GM23338 (cell line): ENCODE measurements around the gene MEIOB. TPM values are rescaled to one million over a fixed set of nuclear protein-coding genes. Genes with fewer than 3 reads are reported as not detected.

Source experiments
- ATAC-seq: fragments of 200-7000 bp; cut with Tn5 transposase; 3 replicates; pipeline ENCODE4 v1.9.1; 2020
- DNase-seq: peaks from one replicate; pipeline ENCODE4 v3.0.0-alpha.2; 2015; ENCODE audit warnings: low spot score
- H2AFZ ChIP-seq: fragments of 200-600 bp; sonication (generic); 2 replicates; pipeline ENCODE4 v1.8.0; 2016; ENCODE audit warnings: antibody characterized with exemption, mild to moderate bottlenecking, moderate library complexity
- H3F3A ChIP-seq: fragments of 200-600 bp; sonication (generic); replicated peaks from 2 replicates; pipeline ENCODE4 v1.8.0; 2017; ENCODE audit warnings: antibody characterized with exemption, mixed run types, low read depth
- H3K27ac ChIP-seq: fragments of 200-600 bp; sonication (generic); 2 replicates; pipeline ENCODE4 v1.6.1; 2016; ENCODE audit warnings: low read depth
- H3K27me3 ChIP-seq: fragments of 200-600 bp; sonication (generic); 2 replicates; pipeline ENCODE4 v1.8.0; 2016; ENCODE audit warnings: mild to moderate bottlenecking, mixed run types, moderate library complexity; ENCODE audit not compliant: insufficient read depth
- H3K36me3 ChIP-seq: fragments of 200-600 bp; sonication (generic); 2 replicates; pipeline ENCODE4 v1.8.0; 2016; ENCODE audit warnings: mild to moderate bottlenecking; ENCODE audit not compliant: insufficient read depth
- H3K4me1 ChIP-seq: fragments of 200-600 bp; sonication (generic); 2 replicates; pipeline ENCODE4 v1.8.0; 2016; ENCODE audit warnings: mild to moderate bottlenecking, moderate library complexity; ENCODE audit not compliant: insufficient read depth
- H3K4me2 ChIP-seq: fragments of 200-600 bp; sonication (generic); 2 replicates; pipeline ENCODE4 v1.7.1; 2017; ENCODE audit warnings: mixed run types
- H3K4me3 ChIP-seq: fragments of 200-600 bp; sonication (generic); 2 replicates; pipeline ENCODE4 v1.6.1; 2016; ENCODE audit warnings: mixed run types
- H3K79me2 ChIP-seq: fragments of 200-600 bp; sonication (generic); replicated peaks from 2 replicates; pipeline ENCODE4 v1.8.0; 2017; ENCODE audit warnings: mild to moderate bottlenecking; ENCODE audit not compliant: insufficient read depth
- H3K9me2 ChIP-seq: fragments of 200-600 bp; sonication (generic); 2 replicates; pipeline ENCODE4 v1.8.0; 2017; ENCODE audit not compliant: insufficient read depth
- H4K20me1 ChIP-seq: fragments of 200-600 bp; sonication (generic); replicated peaks from 2 replicates; pipeline ENCODE4 v1.8.0; 2017; ENCODE audit warnings: mild to moderate bottlenecking; ENCODE audit not compliant: insufficient read depth
- H3K27ac Mint-ChIP-seq: 2 replicates; pipeline ENCODE4 v1.8.0; 2020; ENCODE audit warnings: inconsistent platforms, mild to moderate bottlenecking, moderate library complexity, mixed read lengths
- H3K27me3 Mint-ChIP-seq: 3 replicates; pipeline ENCODE4 v1.8.0; 2022; ENCODE audit warnings: low read depth, mild to moderate bottlenecking, moderate library complexity, mixed read lengths, inconsistent platforms; ENCODE audit not compliant: insufficient read depth, poor library complexity
- H3K36me3 Mint-ChIP-seq: 3 replicates; pipeline ENCODE4 v1.8.0; 2021; ENCODE audit warnings: low read depth, mild to moderate bottlenecking, inconsistent platforms, moderate library complexity, mixed read lengths
- H3K4me1 Mint-ChIP-seq: 3 replicates; pipeline ENCODE4 v1.8.0; 2020; ENCODE audit warnings: mild to moderate bottlenecking, inconsistent platforms, mixed read lengths
- H3K4me3 Mint-ChIP-seq: 3 replicates; pipeline ENCODE4 v1.8.0; 2021; ENCODE audit warnings: moderate library complexity, mild to moderate bottlenecking, inconsistent platforms, mixed read lengths
- H3K9me3 Mint-ChIP-seq: 3 replicates; pipeline ENCODE4 v1.8.0; 2020; ENCODE audit warnings: moderate library complexity, mild to moderate bottlenecking, inconsistent platforms, mixed read lengths
- CTCF ChIP-seq, 2 experiments: fragments of 200-600 bp in 1 of 2; sonication (generic) in 1 of 2; conservative IDR thresholded peaks; 2 replicates each; pipeline versions ENCODE4 v1.5.1 to v1.6.1; 2016 to 2017; ENCODE audit warnings: antibody characterized with exemption in 2 of 2, low read depth in 2 of 2, mild to moderate bottlenecking in 2 of 2, moderate library complexity in 1 of 2
- ETS1 ChIP-seq: IDR thresholded peaks from 2 replicates; pipeline ENCODE4 v1.6.1; 2016; ENCODE audit warnings: antibody characterized with exemption
- NANOG ChIP-seq: IDR thresholded peaks from 2 replicates; pipeline ENCODE4 v1.6.1; 2016; ENCODE audit warnings: antibody characterized with exemption, borderline replicate concordance
- POLR2AphosphoS5 ChIP-seq: IDR thresholded peaks from 2 replicates; pipeline ENCODE4 v1.6.1; 2016; ENCODE audit warnings: antibody characterized with exemption, low read depth
- REST ChIP-seq: IDR thresholded peaks from one replicate; pipeline ENCODE4 v1.6.1; 2018; ENCODE audit warnings: antibody characterized with exemption; ENCODE audit not compliant: unreplicated experiment
- ZNF114 ChIP-seq: fragments of 250-450 bp; sonication (Bioruptor Pico); IDR thresholded peaks from 2 replicates; pipeline ENCODE4 v1.5.0; 2020; ENCODE audit warnings: mild to moderate bottlenecking, moderate library complexity
- ZNF331 ChIP-seq: fragments of 250-450 bp; sonication (Bioruptor Pico); IDR thresholded peaks from 2 replicates; pipeline ENCODE4 v1.5.0; 2020; ENCODE audit warnings: low read depth, mild to moderate bottlenecking, moderate library complexity
- ZNF462 ChIP-seq: fragments of 250-450 bp; sonication (Bioruptor Pico); IDR thresholded peaks from 2 replicates; pipeline ENCODE4 v1.5.0; 2020; ENCODE audit warnings: mild to moderate bottlenecking, moderate library complexity
- polyA plus RNA-seq: library from polyadenylated mRNA; unstranded; fragments of >200 nt; fragmentation: Nextera tagmentation; extraction: Ambion mirVana; gene quantifications from 2 replicates; pipeline ENCODE4 v1.2.1, GENCODE V29; 2016
- total RNA-seq: library from RNA; depleted of rRNA; stranded (reverse); fragments of >200 nt; shearing (Covaris generic); gene quantifications from 2 replicates; pipeline ENCODE4 v1.2.3, GENCODE V29; 2014

The MEIOB gene
- total and polyA plus RNA-seq, 2 experiments from 2014 or later = 7.3 to 8.7 TPM

- no peak overlapping the region for H3K4me3 Mint-ChIP-seq
- no peaks in the 10 kb centered on the region for H4K20me1 ChIP-seq
- DNase-seq = no peak
Measured at GRCh38 chr16:1912215-1912543, 40.2 kb upstream of the MEIOB start.

More at GRCh38 chr16:1912215-1912543, 40.2 kb upstream of the MEIOB start:
- H3K4me2 ChIP-seq = no peak overlapping the region
- Mint-ChIP-seq H3K27ac (no peak overlapping the region), H3K27me3 (peaks cover 36% of the 10 kb centered on the region), H3K36me3 (no peaks in the 10 kb centered on the region), H3K4me1 (peaks cover 27% of the 10 kb centered on the region), H3K9me3 (no peaks in the 10 kb centered on the region)
- H2AFZ ChIP-seq = no peak overlapping the region
- no peak overlapping the region for H3K4me3 ChIP-seq
- no peaks in the 10 kb centered on the region for H3F3A ChIP-seq
- no peak overlapping the region for H3K27ac ChIP-seq
- H3K9me2 ChIP-seq = no peaks in the 10 kb centered on the region
- peaks cover 22% of the 10 kb centered on the region for H3K27me3 ChIP-seq
- no peaks in the 10 kb centered on the region for H3K79me2 ChIP-seq
- H3K4me1 ChIP-seq = peaks cover 13% of the 10 kb centered on the region; the same call in 1 of the 2 replicates
- no peak for ATAC-seq
- H3K36me3 ChIP-seq = no peaks in the 10 kb centered on the region
- no peak for TF ChIP-seq REST
- TF ChIP-seq NANOG = no peak
- no peak for TF ChIP-seq CTCF (conservative IDR thresholded peaks at IDR 0.05; ENCODE audit: low read depth in 2 of 2)
- TF ChIP-seq ZNF331 (CRISPR knock-in tag) = no peak
- no peak for TF ChIP-seq ETS1
- TF ChIP-seq ZNF114 (CRISPR knock-in tag) = no peak
- no peak for TF ChIP-seq ZNF462 (CRISPR knock-in tag)
- TF ChIP-seq POLR2AphosphoS5 = no peak
